Osteocyte (in vitro differentiated cells): Measurements from ENCODE around the gene SENP6. TPM values are rescaled to one million over a fixed set of nuclear protein-coding genes. Genes with fewer than 3 reads are reported as not detected.

Experiments
- DNase-seq: peaks from one replicate; pipeline ENCODE4 v3.0.0; 2021; ENCODE audit warnings: mixed read lengths; ENCODE audit not compliant: unreplicated experiment; ENCODE audit errors: extremely low spot score
- H3K27ac Mint-ChIP-seq: one replicate; pipeline ENCODE4 v1.8.0; 2021; ENCODE audit warnings: mild to moderate bottlenecking, mixed read lengths; ENCODE audit not compliant: unreplicated experiment
- H3K27me3 Mint-ChIP-seq: one replicate; pipeline ENCODE4 v1.8.0; 2021; ENCODE audit warnings: mixed read lengths; ENCODE audit not compliant: unreplicated experiment
- H3K36me3 Mint-ChIP-seq: one replicate; pipeline ENCODE4 v1.8.0; 2021; ENCODE audit warnings: mixed read lengths; ENCODE audit not compliant: unreplicated experiment
- H3K4me1 Mint-ChIP-seq: one replicate; pipeline ENCODE4 v1.8.0; 2021; ENCODE audit warnings: mixed read lengths; ENCODE audit not compliant: unreplicated experiment
- H3K4me3 Mint-ChIP-seq: one replicate; pipeline ENCODE4 v1.8.0; 2021; ENCODE audit warnings: mild to moderate bottlenecking, moderate library complexity, mixed read lengths; ENCODE audit not compliant: unreplicated experiment
- H3K9me3 Mint-ChIP-seq: one replicate; pipeline ENCODE4 v1.8.0; 2021; ENCODE audit warnings: mixed read lengths; ENCODE audit not compliant: unreplicated experiment
- CTCF ChIP-seq: fragments of 200-600 bp; sonication (generic); IDR thresholded peaks from 2 replicates; pipeline ENCODE4 v1.5.0; 2021; ENCODE audit warnings: antibody characterized with exemption, mild to moderate bottlenecking, moderate library complexity
- total RNA-seq: library from RNA; stranded (reverse); gene quantifications from 2 replicates; pipeline ENCODE4 v1.2.1, GENCODE V29; 2021

The SENP6 gene
- total RNA-seq, 1 donor from 2014 or later: 101 TPM

- peaks cover 7% of the 10 kb centered on the region for H3K36me3 Mint-ChIP-seq
- DNase-seq: no peak
- no peak overlapping the region for H3K4me3 Mint-ChIP-seq
- H3K27ac Mint-ChIP-seq: peak overlapping the region; percentile 11
- no peaks in the 10 kb centered on the region for H3K27me3 Mint-ChIP-seq
- TF ChIP-seq CTCF: no peak
- H3K9me3 Mint-ChIP-seq: peaks cover 5% of the 10 kb centered on the region
- peaks cover 85% of the 10 kb centered on the region for H3K4me1 Mint-ChIP-seq
These were observed 6.6 kb downstream of the SENP6 start for GRCh38 chr6:75608304-75608703.

GRCh38 chr6:75608956-75609533 lies 7.4 kb downstream of the SENP6 start:
- no peak for DNase-seq
- Mint-ChIP-seq H3K27me3 (no peaks in the 10 kb centered on the region), H3K4me3 (no peak overlapping the region), H3K36me3 (peaks cover 8% of the 10 kb centered on the region), H3K9me3 (peaks cover 5% of the 10 kb centered on the region), H3K27ac (peak overlapping the region; percentile 43), H3K4me1 (peaks cover 84% of the 10 kb centered on the region)
- no peak for TF ChIP-seq CTCF

GRCh38 chr6:75609639-75610590 lies 8.2 kb downstream of the SENP6 start:
- no peak overlapping the region for H3K4me3 Mint-ChIP-seq
- TF ChIP-seq CTCF: no peak
- H3K27ac Mint-ChIP-seq: peak overlapping the region; percentile 33
- no peaks in the 10 kb centered on the region for H3K27me3 Mint-ChIP-seq
- peaks cover 5% of the 10 kb centered on the region for H3K9me3 Mint-ChIP-seq
- peaks cover 8% of the 10 kb centered on the region for H3K36me3 Mint-ChIP-seq
- H3K4me1 Mint-ChIP-seq: peaks cover 80% of the 10 kb centered on the region
- DNase-seq: no peak

- Mint-ChIP-seq H3K4me3 (no peak overlapping the region), H3K9me3 (no peaks in the 10 kb centered on the region), H3K27me3 (no peaks in the 10 kb centered on the region), H3K4me1 (peaks cover 76% of the 10 kb centered on the region), H3K36me3 (peaks cover 3% of the 10 kb centered on the region), H3K27ac (peak overlapping the region; percentile 23)
- no peak for DNase-seq
- TF ChIP-seq CTCF: no peak
These were observed 9.5 kb downstream of the SENP6 start for GRCh38 chr6:75611011-75611701.
